ENCODE results near the gene ESYT1.
A peak's percentile ranks its signal among the peaks of the same experiment; 100 is the strongest.

The ESYT1 gene

GRCh38 chr12:56160894-56161689, 33.0 kb downstream of the ESYT1 start:
- POLR2A ChIA-PET (ENCODE audit: low non-redundant PET), result interaction anchor here (0.5 to 0.6 kb wide), 3 partner anchors 12 to 42 kb away, joined by 3 to 8 read pairs (median 3); no protein-coding TSS in a partner anchor
- CTCF ChIA-PET, result interaction anchor here (0.7 kb wide), 1 partner anchor 29 kb away, joined by 5 read pairs; no protein-coding TSS in a partner anchor
- peak overlapping the region; percentile 97 for H3K27ac ChIP-seq

GRCh38 chr12:56161690-56162351, 33.8 kb downstream of the ESYT1 start:
- no peak for DNase-seq (ENCODE audit: low spot score)
- CTCF ChIA-PET, result no interaction called here
- no peak for TF ChIP-seq CTCF (conservative IDR thresholded peaks at IDR 0.05; ENCODE audit: low read depth)
- H3K27ac ChIP-seq, result peak overlapping the region; percentile 97
- POLR2A ChIA-PET (ENCODE audit: low non-redundant PET), result interaction anchor here (0.6 kb wide), 1 partner anchor 11 kb away, joined by 3 read pairs; no protein-coding TSS in a partner anchor

More at GRCh38 chr12:56160894-56161689, 33.0 kb downstream of the ESYT1 start:
- DNase-seq (ENCODE audit: low spot score), result no peak
- no peak for TF ChIP-seq CTCF (conservative IDR thresholded peaks at IDR 0.05; ENCODE audit: low read depth)

- ChIA-PET CTCF (interaction anchor here (0.8 kb wide), 1 partner anchor 27 kb away, joined by 4 read pairs; the partner anchor contains the start of gene SMARCC2), POLR2A (ENCODE audit: low non-redundant PET) (interaction anchor here (0.9 to 1.1 kb wide), 2 partner anchors 10 to 35 kb away, joined by 5 to 8 read pairs; partner anchors contain the start of gene ESYT1)
- DNase-seq (ENCODE audit: low spot score), result no peak
- H3K27ac ChIP-seq, result peak overlapping the region; percentile 97
- no peak for TF ChIP-seq CTCF (conservative IDR thresholded peaks at IDR 0.05; ENCODE audit: low read depth)
Observed at GRCh38 chr12:56162468-56163290, 34.6 kb downstream of the ESYT1 start.

GRCh38 chr12:56163533-56164344, 35.7 kb downstream of the ESYT1 start:
- DNase-seq (ENCODE audit: low spot score), result no peak
- ChIA-PET CTCF (interaction anchor here (0.6 to 0.8 kb wide), 3 partner anchors 13 to 1247 kb away, joined by 4 to 5 read pairs (median 4); partner anchors contain the start of gene SMARCC2), POLR2A (ENCODE audit: low non-redundant PET) (interaction anchor here (0.9 to 1.1 kb wide), 2 partner anchors 9 to 36 kb away, joined by 5 to 8 read pairs; partner anchors contain the start of gene ESYT1)
- peak overlapping the region; percentile 58 for H3K27ac ChIP-seq
- TF ChIP-seq CTCF (conservative IDR thresholded peaks at IDR 0.05; ENCODE audit: low read depth), result no peak

GRCh38 chr12:56164345-56164729, 36.3 kb downstream of the ESYT1 start:
- TF ChIP-seq CTCF (conservative IDR thresholded peaks at IDR 0.05; ENCODE audit: low read depth), result no peak
- ChIA-PET CTCF (interaction anchor here (0.6 kb wide), 2 partner anchors 12 to 1246 kb away, joined by 4 to 5 read pairs; no protein-coding TSS in a partner anchor), POLR2A (ENCODE audit: low non-redundant PET) (interaction anchor here (0.7 kb wide), 1 partner anchor 17 kb away, joined by 3 read pairs; no protein-coding TSS in a partner anchor)

More at GRCh38 chr12:56164345-56164729, 36.3 kb downstream of the ESYT1 start:
- DNase-seq (ENCODE audit: low spot score), result no peak
- peak overlapping the region; percentile 58 for H3K27ac ChIP-seq

Measured in RWPE1 (cell line).